GM21717 (cell line): ENCODE data around the gene YIF1B.
"Not testable (repeated sequence)": the region's sequence is repeated elsewhere in the genome, so short reads cannot be mapped to it uniquely, and the experiment has no call there.

Experiments used
- ATAC-seq: cut with Tn5 transposase; IDR thresholded peaks from one replicate; pipeline ENCODE4 v1.9.1; 2021; ENCODE audit warnings: mild to moderate bottlenecking, moderate library complexity; ENCODE audit not compliant: unreplicated experiment

Gene YIF1B

GRCh38 chr19:38315657-38316476 is at the start of gene YIF1B:
YIF1B (minus strand) TSS chr19:38315947; CDS start chr19:38315917, 30 bp downstream.
- ATAC-seq = peak; percentile 72

GRCh38 chr19:38362946-38363688 is 47.4 kb upstream of the YIF1B start:
- ATAC-seq = not testable (repeated sequence)

GRCh38 chr19:38362076-38362945 is 46.6 kb upstream of the YIF1B start:
- no peak for ATAC-seq

- ATAC-seq = no peak
These were observed 45.9 kb upstream of the YIF1B start for GRCh38 chr19:38361633-38362075.

GRCh38 chr19:38360839-38361631 is 45.3 kb upstream of the YIF1B start:
- no peak for ATAC-seq

- ATAC-seq = no peak
These were observed 44.6 kb upstream of the YIF1B start for GRCh38 chr19:38360351-38360750.

- ATAC-seq = no peak
These were observed 43.7 kb upstream of the YIF1B start for GRCh38 chr19:38359242-38360021.

GRCh38 chr19:38358071-38358470 is 42.3 kb upstream of the YIF1B start:
- ATAC-seq = no peak

GRCh38 chr19:38355728-38356725 is 40.3 kb upstream of the YIF1B start:
- ATAC-seq = no peak

GRCh38 chr19:38352611-38353010 is 36.9 kb upstream of the YIF1B start:
- no peak for ATAC-seq

- ATAC-seq = no peak
These were observed 36.2 kb upstream of the YIF1B start for GRCh38 chr19:38351865-38352395.

- ATAC-seq = no peak
These were observed 35.1 kb upstream of the YIF1B start for GRCh38 chr19:38350883-38351282.

GRCh38 chr19:38346837-38347236 is 31.1 kb upstream of the YIF1B start:
- no peak for ATAC-seq

GRCh38 chr19:38340927-38341326 is 25.2 kb upstream of the YIF1B start:
- no peak for ATAC-seq

- ATAC-seq = not testable (repeated sequence)
These were observed 23.3 kb upstream of the YIF1B start for GRCh38 chr19:38339011-38339410.

GRCh38 chr19:38337360-38337653 is 21.6 kb upstream of the YIF1B start:
- no peak for ATAC-seq

GRCh38 chr19:38336638-38337359 is 21.1 kb upstream of the YIF1B start:
- ATAC-seq = peak; percentile 50
